RPMI7951 (cell line): ENCODE data around the gene C16orf82. TPM values are rescaled to one million over a fixed set of nuclear protein-coding genes. Genes with fewer than 3 reads are reported as not detected.
"Not testable (repeated sequence)": the region's sequence is repeated elsewhere in the genome, so short reads cannot be mapped to it uniquely, and the experiment has no call there.

Source experiments
- DNase-seq: peaks from one replicate; pipeline ENCODE4 v3.0.0-alpha.2; 2012; ENCODE audit warnings: low read depth
- total RNA-seq: library from RNA; depleted of rRNA; stranded (reverse); fragments of >200 nt; shearing (Covaris generic); gene quantifications from 2 replicates; pipeline ENCODE4 v1.2.3, GENCODE V29; 2014; rRNA removed

Gene C16orf82
- not detected in 2 replicates for total RNA-seq

GRCh38 chr16:27066668-27067537, at the start of gene C16orf82:
TSS of gene C16orf82 (plus strand) at chr16:27066927.
- no peak for DNase-seq

- no peak for DNase-seq
These were observed 46.7 kb upstream of the C16orf82 start for GRCh38 chr16:27020031-27020430.

GRCh38 chr16:27024010-27024409, 42.7 kb upstream of the C16orf82 start:
- DNase-seq, result no peak

DNA sequence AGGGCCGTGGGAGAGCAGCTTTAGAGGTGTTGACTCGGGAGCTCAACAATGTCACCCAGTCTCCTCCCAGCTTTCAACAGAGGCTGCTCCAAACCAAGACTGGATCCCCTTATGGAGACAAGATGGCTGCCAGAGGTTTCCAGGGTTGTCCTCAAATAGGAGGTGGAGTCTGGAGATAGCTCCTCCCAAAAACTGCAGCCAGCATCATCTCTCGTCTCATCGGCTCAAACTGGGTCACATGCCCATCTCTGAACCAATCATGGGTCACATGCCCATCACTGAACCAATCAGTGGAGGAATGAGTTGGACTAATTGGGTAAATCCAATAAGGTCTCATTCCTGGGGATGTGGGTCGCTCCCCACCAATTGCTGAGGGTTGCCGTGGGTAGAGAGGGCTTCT, 41.1 kb upstream of the C16orf82 start:
- DNase-seq, result peak; percentile 2

DNA sequence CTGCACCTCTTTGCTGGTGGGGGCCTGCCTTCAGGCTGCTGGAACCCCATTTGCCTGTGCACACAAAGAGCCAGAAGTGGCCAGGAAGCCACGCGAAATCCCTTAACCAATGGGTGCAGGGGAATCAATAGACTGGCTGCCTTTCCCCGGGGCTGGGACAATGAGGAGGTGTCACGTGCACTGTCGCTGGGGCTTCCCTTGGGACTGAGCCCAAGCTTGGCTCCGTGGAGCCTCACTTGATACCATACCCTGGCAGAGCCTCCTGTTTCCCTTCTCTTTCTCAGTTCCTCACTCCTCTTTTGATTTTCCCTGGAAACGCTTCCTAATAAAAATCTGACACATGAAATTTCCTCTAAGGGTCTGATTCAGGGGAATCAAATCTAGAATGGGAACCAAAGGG, 38.8 kb upstream of the C16orf82 start:
- no peak for DNase-seq

DNA sequence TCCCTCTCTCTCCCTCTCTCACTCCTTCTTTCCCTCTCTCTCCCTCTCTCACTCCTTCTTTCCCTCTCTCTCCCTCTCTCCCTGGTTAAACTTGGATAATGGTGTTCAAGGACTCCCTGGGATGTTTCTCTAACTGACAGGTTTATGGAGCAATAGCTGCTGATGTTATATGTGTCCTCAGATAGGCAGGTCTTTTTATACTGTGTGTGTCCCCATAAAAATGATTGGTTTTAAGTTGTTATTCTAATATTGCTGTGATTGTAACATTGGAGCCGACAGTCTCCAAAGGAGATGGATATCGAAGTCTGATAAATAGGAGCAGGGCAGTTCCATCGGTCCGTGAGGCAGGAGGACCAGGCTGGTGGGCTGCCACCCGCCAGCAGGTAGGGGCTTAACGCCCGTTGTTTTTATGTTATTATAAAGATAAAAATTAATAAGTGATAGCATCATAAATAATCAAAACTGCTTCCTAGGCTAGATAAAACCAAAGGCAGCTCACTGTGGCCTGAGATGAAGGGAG, 38.1 kb upstream of the C16orf82 start:
- DNase-seq, result no peak

DNA sequence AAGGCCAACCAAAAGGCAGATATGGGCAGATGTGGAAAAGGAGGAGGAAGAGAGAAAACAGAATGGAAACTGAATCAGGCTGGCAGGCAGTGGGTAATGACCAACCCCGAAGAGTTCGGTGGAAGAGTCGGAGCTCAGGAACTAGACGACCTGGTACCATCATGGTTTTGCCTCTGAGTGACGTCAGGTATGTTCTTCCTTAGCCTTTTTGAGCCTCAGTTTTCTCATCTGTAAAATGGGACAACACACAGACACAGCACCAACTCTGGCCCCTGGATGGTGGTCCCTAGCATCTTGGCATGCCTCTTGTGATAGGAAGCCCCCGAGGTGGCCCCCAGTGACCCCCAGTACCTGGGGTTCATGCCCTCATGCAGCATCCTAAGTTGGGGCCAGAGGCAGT, 37.2 kb upstream of the C16orf82 start:
- no peak for DNase-seq

DNA sequence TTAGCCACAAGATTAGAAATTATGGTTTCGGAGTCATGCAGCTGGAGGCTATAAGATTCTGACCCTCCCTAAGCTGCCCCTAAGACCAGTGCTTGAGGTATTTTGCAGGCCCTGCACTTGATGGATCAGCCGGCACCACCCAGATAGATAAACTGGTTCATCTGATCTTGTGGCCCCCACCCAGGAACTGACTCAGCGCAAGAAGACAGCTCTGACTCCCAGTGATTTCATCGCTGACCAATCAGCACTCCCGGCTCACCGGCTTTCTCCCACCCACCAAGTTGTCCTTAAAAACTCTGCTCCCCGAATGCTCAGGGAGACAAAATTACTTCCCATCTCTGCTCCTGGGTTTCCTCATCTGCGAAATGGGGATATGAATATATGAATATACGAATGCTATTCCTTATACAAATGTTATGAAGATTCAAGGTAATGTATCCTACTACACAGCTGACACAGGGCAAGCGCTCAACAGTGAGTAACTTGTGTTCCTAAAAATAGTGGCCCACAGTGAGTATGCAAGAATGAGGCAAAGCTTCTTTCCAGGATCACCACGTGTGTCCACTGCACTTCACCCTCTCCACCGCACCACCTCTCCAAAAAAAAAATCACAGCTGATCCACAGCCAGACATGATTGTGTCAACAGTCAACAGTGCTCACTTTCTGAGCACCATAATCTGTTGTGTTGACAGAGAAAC, 33.3 kb upstream of the C16orf82 start:
- peak; percentile 12 for DNase-seq

DNA sequence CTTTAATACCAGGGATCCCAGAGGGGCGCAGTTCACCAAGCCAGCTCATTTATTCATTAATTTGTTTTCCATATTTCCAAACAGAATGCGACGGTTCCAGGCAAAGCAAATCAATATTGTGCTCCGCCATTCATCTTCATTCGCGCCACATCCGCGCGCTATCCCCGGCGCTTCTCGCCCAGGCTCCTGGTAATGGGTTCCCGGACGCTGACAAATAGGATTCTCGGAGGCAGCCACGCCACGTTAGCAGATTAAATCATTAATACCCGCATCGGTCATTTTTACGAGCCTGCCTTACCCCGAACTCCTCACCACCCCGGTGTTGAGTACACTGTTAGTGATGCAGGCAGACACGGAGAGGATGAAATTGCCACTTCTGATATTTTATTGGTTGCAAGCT, 26.0 kb upstream of the C16orf82 start:
- no peak for DNase-seq

- DNase-seq, result no peak
These were observed 19.7 kb upstream of the C16orf82 start for GRCh38 chr16:27046958-27047518.

- DNase-seq, result peak; percentile 16
These were observed 18.4 kb upstream of the C16orf82 start for GRCh38 chr16:27048316-27048715.

DNA sequence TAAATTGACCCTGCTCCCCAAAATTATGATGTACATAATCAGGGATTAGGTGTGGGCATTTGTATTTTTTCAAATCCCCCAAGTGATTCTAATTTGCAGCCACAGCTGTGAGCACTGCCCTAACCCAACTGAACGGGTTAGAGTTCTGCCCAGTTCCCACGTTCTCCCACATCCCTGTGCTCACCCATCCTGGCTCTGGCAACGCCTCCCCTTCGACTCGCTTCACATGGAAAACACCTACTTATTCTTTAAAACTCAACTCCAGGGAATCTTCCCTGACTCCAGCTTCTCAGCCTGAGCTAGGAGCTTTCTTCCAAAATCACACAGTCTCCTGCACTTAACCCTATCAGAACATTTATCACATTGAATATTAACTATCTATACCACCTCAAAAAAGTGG, 17.6 kb upstream of the C16orf82 start:
- DNase-seq, result no peak

DNA sequence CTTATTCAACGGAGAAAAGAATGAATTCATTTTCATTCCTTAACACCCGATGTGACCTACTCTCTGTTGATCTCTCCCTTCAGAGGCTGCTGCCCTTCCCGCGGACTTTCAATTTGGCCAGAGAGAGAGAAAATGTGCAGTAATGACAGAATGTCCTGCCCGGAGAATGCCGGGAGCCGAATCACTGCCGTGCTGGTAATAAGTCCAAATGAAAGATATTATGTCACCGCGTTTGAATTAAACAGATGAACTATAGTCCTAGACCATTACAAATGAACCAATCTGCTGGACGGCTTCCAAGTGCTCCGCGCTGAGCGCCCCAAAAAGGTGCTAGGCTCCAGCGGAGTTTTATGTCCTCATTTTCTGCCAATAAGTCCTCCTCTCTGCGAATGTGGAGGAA, 14.7 kb upstream of the C16orf82 start:
- DNase-seq, result no peak

- no peak for DNase-seq
These were observed 12.7 kb upstream of the C16orf82 start for GRCh38 chr16:27053996-27054395.

GRCh38 chr16:27058299-27058698, 8.4 kb upstream of the C16orf82 start:
- DNase-seq, result no peak

- no peak for DNase-seq
These were observed 4.0 kb downstream of the C16orf82 start for GRCh38 chr16:27070776-27071175.

DNA sequence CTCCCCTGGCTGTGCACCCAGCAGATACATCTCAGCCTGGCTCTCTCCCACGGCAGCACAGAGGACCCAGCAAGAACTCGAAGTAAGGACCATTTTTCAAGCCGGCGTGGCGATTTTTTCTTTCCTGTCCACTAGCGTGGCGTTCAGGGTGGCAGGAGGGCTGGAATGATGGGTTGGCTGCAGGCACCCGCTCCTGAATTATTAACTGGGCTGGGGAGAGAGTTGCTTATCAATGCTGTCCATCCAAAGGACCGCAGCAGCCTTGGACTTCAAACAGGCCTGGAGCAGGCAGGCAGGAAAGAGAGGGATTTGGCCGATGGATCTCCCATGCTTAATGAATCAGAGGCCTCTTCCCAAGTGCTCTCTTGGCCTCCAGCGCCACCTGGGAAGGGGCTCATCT, 7.0 kb downstream of the C16orf82 start:
- DNase-seq, result no peak

- DNase-seq, result peak; percentile 14
These were observed 14.2 kb downstream of the C16orf82 start for GRCh38 chr16:27080895-27081294.

DNA sequence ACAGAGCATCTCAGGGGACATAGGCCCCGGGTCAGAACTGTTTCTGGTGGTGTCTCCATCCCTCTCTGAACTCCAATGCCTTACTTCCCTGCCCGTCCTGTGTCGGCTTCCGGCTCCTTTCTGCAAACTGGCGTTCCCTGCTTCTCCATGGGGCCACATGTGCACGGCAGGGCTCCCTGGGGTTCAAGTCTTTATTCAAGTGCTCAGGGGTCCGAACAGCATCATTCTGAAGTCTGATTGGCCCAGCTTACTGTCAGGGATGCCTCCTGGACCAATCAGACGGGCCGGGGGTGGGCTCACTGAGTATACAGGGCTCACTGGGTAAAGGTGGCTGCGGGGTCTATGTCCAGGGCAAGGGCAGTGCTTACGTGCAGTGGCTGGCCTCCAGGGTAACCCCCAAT, 17.1 kb downstream of the C16orf82 start:
- no peak for DNase-seq

DNA sequence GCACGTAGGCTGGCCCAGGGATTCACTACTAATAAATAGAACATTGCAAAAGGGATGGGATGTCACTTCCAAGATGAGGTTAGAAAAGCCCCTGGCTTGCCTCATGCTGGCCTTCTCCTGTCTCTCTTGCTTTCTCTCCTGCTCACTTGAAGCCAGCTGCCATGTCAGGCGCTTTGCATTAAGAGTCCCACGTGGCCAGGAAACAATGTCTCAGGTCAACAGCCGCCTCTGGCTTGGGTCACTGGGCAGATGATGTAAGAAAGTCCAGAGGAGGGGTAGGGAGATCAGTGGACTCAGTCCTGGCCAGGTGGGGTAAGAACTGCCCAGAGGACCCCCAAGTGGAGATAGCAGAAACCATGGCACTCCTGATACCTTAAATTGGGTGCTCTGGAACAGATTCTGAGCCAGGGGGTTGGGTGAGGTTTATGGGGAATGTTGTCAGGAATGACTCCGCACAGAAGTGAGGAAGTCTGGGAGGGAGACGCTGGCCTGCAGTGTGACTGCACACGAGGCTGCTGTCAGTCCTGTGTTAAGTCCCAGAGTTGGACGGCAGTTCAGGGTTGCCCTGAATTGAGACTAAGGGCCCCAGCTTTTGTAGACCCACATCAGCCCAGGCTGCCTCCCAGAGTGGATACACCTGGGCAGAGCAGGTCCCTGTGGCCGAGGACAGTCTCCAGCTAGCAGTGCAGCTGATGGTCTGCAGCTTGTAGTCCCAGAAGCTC, 17.7 kb downstream of the C16orf82 start:
- no peak for DNase-seq

DNA sequence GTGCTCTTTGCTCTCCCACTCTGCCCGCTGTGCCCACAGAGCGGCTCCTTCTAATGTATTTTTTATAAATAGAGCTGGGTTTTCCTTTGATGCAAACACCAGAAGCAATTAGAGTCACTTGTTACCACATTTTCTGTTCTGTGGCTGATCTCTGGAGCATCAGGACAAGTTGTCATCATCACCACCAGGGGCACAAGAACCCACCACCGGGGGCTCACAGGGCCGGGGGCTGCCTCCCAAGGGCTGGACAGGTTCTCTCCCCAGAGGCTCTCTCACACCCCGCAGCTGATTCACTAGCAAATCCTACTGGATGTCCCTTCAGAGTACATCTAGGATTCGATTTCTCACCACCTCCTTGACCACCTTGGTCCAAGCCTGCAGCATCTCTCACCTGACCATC, 18.5 kb downstream of the C16orf82 start:
- no peak for DNase-seq

GRCh38 chr16:27086031-27086430, 19.3 kb downstream of the C16orf82 start:
- DNase-seq, result not testable (repeated sequence)
